ENCODE measurements around the gene WDFY1.

GRCh38 chr2:223900066-223900465 is 45.1 kb downstream of the WDFY1 start:
- TF ChIP-seq, protein P1, sequence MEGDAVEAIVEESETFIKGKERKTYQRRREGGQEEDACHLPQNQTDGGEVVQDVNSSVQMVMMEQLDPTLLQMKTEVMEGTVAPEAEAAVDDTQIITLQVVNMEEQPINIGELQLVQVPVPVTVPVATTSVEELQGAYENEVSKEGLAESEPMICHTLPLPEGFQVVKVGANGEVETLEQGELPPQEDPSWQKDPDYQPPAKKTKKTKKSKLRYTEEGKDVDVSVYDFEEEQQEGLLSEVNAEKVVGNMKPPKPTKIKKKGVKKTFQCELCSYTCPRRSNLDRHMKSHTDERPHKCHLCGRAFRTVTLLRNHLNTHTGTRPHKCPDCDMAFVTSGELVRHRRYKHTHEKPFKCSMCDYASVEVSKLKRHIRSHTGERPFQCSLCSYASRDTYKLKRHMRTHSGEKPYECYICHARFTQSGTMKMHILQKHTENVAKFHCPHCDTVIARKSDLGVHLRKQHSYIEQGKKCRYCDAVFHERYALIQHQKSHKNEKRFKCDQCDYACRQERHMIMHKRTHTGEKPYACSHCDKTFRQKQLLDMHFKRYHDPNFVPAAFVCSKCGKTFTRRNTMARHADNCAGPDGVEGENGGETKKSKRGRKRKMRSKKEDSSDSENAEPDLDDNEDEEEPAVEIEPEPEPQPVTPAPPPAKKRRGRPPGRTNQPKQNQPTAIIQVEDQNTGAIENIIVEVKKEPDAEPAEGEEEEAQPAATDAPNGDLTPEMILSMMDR (IDR thresholded peaks at IDR 0.05), result no peak
- TF ChIP-seq EZH2 (IDR thresholded peaks at IDR 0.05; ENCODE audit: borderline replicate concordance, insufficient read depth, low read depth, low read length, poor library complexity, severe bottlenecking), result no peak

Data from B cell (primary cell).